ENCODE results near the gene SNCB. TPM values are rescaled to one million over a fixed set of nuclear protein-coding genes. Genes with fewer than 3 reads are reported as not detected.

The SNCB gene
- total RNA-seq, 6 experiments from 2014 or later: not detected

DNA sequence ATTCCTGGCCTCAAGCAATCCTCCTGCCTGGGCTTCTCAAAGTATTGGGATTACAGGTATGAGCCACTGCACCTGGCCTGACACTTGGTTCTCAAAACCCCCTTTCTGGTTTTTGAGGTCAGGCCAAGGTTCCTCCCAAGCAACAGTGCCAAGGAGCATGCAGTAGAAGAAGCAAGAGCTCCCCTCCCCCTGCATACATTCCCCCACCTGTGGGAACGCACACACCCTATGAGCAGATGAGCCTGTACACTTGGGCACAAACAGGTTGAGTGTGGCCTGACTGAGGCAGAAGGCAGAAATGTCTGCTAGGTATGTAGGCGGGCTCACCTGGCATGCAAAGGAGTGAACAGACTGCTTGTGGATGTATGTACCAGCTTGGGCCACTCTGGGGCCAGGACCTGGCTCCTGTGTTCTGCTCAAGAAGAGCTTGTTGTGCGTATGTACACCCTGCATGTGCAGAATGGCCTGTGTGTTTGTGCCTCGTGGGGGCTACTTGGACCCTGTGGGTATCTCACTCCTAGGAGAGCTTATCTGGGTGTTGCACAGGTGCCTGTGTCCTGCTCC lies 22.1 kb downstream of the SNCB start:
- H3K9me3 ChIP-seq: no peaks in the 10 kb centered on the region
- H3K4me3 ChIP-seq: no peak overlapping the region
- DNase-seq (no peak), ATAC-seq (no peak)
- H3K4me1 ChIP-seq: peaks cover 0 to 5% (median 2%) of the 10 kb centered on the region in 4 donors
- no peaks in the 10 kb centered on the region for H3K36me3 ChIP-seq
- TF ChIP-seq, protein P1, sequence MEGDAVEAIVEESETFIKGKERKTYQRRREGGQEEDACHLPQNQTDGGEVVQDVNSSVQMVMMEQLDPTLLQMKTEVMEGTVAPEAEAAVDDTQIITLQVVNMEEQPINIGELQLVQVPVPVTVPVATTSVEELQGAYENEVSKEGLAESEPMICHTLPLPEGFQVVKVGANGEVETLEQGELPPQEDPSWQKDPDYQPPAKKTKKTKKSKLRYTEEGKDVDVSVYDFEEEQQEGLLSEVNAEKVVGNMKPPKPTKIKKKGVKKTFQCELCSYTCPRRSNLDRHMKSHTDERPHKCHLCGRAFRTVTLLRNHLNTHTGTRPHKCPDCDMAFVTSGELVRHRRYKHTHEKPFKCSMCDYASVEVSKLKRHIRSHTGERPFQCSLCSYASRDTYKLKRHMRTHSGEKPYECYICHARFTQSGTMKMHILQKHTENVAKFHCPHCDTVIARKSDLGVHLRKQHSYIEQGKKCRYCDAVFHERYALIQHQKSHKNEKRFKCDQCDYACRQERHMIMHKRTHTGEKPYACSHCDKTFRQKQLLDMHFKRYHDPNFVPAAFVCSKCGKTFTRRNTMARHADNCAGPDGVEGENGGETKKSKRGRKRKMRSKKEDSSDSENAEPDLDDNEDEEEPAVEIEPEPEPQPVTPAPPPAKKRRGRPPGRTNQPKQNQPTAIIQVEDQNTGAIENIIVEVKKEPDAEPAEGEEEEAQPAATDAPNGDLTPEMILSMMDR (IDR thresholded peaks at IDR 0.05): no peak
- TF ChIP-seq POLR2A (IDR thresholded peaks at IDR 0.05): no peak
- H3K27ac ChIP-seq: no peak overlapping the region
- intact Hi-C loops (cut with DNase I): no loop called here
- no peaks in the 10 kb centered on the region for H3K27me3 ChIP-seq
- no CpG with 5 or more reads among the region's 4 CpGs for WGBS (ENCODE audit: insufficient coverage, low coverage, low lambda C conversion rate, missing lambda C conversion rate)

DNA sequence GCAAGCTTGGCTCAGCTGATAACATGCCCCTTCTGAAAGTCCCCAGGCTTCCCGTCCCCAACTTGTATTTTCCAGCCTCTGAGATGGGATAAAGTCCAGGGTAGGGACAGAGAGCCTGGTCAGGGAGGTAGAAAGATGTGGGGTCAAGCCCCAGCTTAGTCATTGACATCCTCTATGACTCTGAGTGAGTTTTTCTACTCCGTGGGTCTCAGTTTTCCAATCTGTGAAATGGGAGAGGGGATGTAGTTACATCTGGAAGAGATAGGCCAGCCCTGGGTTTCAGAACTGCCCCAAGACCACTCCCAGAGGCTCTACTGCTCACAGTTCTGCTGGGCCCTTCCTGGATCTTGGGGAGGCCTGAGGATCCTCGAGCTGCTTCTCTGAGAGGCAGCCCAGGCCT lies 23.5 kb downstream of the SNCB start:
- WGBS (ENCODE audit: insufficient coverage, low coverage, low lambda C conversion rate, missing lambda C conversion rate): 76% methylated on average over 2 of the region's 3 CpGs
- no peak overlapping the region for H3K4me3 ChIP-seq
- intact Hi-C loops (cut with DNase I): no loop called here
- peaks cover 0 to 5% (median 2%) of the 10 kb centered on the region in 4 donors for H3K4me1 ChIP-seq
- ATAC-seq (no peak), DNase-seq (no peak)
- H3K9me3 ChIP-seq: no peaks in the 10 kb centered on the region
- H3K27ac ChIP-seq: no peak overlapping the region
- H3K27me3 ChIP-seq: no peaks in the 10 kb centered on the region
- TF ChIP-seq, protein P1 (IDR thresholded peaks at IDR 0.05): no peak
- no peak for TF ChIP-seq POLR2A (IDR thresholded peaks at IDR 0.05)
- no peaks in the 10 kb centered on the region for H3K36me3 ChIP-seq

DNA sequence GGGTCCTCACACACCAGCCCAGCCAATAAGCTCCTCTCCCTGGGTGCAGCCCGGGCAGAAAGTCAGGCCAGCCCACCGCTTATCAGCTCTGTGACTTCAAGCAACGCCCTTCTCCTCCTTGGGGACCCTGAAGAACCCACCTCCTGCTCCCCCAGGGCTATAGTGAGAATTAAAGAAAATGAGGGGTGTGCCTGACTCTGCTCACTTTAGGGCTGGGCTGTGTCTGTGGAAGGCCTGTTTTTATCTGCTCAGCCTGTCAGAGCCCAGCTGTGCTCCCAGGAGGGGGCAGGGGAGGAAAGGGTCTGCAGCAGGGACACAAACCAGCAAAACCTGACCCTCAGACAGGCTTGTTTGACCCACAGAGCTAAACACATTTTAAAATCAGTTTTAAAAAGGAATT lies 24.3 kb downstream of the SNCB start:
- Histone ChIP-seq H3K27me3 (no peaks in the 10 kb centered on the region), H3K36me3 (no peaks in the 10 kb centered on the region), H3K4me1 (peaks cover 0 to 5% (median 2%) of the 10 kb centered on the region in 4 donors), H3K4me3 (no peak overlapping the region), H3K27ac (no peak overlapping the region), H3K9me3 (no peaks in the 10 kb centered on the region)
- DNase-seq: no peak
- no CpG with 5 or more reads among the region's 3 CpGs for WGBS (ENCODE audit: insufficient coverage, low coverage, low lambda C conversion rate, missing lambda C conversion rate)
- no peak for ATAC-seq
- intact Hi-C loops (cut with DNase I): no loop called here
- TF ChIP-seq, protein P1 (IDR thresholded peaks at IDR 0.05): no peak
- no peak for TF ChIP-seq POLR2A (IDR thresholded peaks at IDR 0.05)

DNA sequence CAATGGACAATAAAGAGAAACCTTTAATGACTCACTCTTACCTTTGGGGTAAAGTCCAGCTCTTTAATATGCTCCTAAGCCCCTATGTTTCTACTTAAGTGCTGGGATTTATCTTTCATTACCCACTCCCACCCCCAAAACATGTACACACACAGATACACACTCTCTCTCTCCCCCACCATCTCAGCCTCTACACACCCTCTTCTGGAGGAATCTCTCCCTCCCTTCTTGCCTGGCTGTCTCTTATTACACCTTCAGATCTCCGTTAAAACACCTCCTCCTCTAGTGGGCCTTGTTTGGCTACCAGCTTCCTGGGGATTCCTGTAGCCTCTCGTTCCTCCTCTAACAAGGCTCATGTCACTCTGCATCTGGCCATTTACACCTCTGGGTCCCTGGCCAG lies 27.2 kb downstream of the SNCB start:
- H3K27me3 ChIP-seq: no peaks in the 10 kb centered on the region
- H3K4me1 ChIP-seq: no peaks in the 10 kb centered on the region
- ATAC-seq: no peak
- intact Hi-C loops (cut with DNase I): no loop called here
- TF ChIP-seq POLR2A (IDR thresholded peaks at IDR 0.05): no peak
- TF ChIP-seq, protein P1 (IDR thresholded peaks at IDR 0.05): no peak
- H3K9me3 ChIP-seq: no peaks in the 10 kb centered on the region
- DNase-seq: no peak
- no peak overlapping the region for H3K4me3 ChIP-seq
- no peak overlapping the region for H3K27ac ChIP-seq
- no peaks in the 10 kb centered on the region for H3K36me3 ChIP-seq
- WGBS (ENCODE audit: insufficient coverage, low coverage, low lambda C conversion rate, missing lambda C conversion rate): 19% methylated on average over 2 of the region's 2 CpGs

All from right lobe of liver (tissue), 6 donors.